Panc1 (cell line): ENCODE results near the gene PRKG1.

Experiments used
- POLR2AphosphoS5 ChIP-seq: IDR thresholded peaks from 2 replicates; pipeline ENCODE4 v1.6.1; 2012; ENCODE audit warnings: mild to moderate bottlenecking, low read depth, low read length, moderate library complexity
- TF ChIP-seq, protein P1 (sequence below): fragments of 450-650 bp; IDR thresholded peaks from 2 replicates; pipeline ENCODE4 v1.5.1; 2017; ENCODE audit warnings: mild to moderate bottlenecking

- TF ChIP-seq POLR2AphosphoS5 = no peak
- TF ChIP-seq, protein P1, sequence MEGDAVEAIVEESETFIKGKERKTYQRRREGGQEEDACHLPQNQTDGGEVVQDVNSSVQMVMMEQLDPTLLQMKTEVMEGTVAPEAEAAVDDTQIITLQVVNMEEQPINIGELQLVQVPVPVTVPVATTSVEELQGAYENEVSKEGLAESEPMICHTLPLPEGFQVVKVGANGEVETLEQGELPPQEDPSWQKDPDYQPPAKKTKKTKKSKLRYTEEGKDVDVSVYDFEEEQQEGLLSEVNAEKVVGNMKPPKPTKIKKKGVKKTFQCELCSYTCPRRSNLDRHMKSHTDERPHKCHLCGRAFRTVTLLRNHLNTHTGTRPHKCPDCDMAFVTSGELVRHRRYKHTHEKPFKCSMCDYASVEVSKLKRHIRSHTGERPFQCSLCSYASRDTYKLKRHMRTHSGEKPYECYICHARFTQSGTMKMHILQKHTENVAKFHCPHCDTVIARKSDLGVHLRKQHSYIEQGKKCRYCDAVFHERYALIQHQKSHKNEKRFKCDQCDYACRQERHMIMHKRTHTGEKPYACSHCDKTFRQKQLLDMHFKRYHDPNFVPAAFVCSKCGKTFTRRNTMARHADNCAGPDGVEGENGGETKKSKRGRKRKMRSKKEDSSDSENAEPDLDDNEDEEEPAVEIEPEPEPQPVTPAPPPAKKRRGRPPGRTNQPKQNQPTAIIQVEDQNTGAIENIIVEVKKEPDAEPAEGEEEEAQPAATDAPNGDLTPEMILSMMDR = no peak
Measured at GRCh38 chr10:51400392-51401096, 326.3 kb downstream of the PRKG1 start.
